Progenitor cell of endocrine pancreas (in vitro differentiated cells): ENCODE results near the gene DGKB. TPM values are rescaled to one million over a fixed set of nuclear protein-coding genes. Genes with fewer than 3 reads are reported as not detected.
A peak's percentile ranks its signal among the peaks of the same experiment; 100 is the strongest.

Source experiments
- DNase-seq: peaks from one replicate; pipeline ENCODE4 v3.0.0; 2021; ENCODE audit warnings: low spot score; ENCODE audit not compliant: unreplicated experiment
- H3K27ac Mint-ChIP-seq: 2 replicates; pipeline ENCODE4 v1.8.0; 2021; ENCODE audit warnings: mild to moderate bottlenecking, moderate library complexity, mixed read lengths
- H3K27me3 Mint-ChIP-seq: 2 replicates; pipeline ENCODE4 v1.8.0; 2021; ENCODE audit warnings: mixed read lengths
- H3K36me3 Mint-ChIP-seq: 2 replicates; pipeline ENCODE4 v1.8.0; 2022; ENCODE audit warnings: mixed read lengths; ENCODE audit not compliant: insufficient read depth
- H3K4me1 Mint-ChIP-seq: 2 replicates; pipeline ENCODE4 v1.8.0; 2021; ENCODE audit warnings: low read depth, mixed read lengths
- H3K4me3 Mint-ChIP-seq: 2 replicates; pipeline ENCODE4 v1.8.0; 2021; ENCODE audit warnings: low read depth, mild to moderate bottlenecking, moderate library complexity, mixed read lengths
- H3K9me3 Mint-ChIP-seq: 2 replicates; pipeline ENCODE4 v1.8.0; 2021; ENCODE audit warnings: low read depth, mixed read lengths
- total RNA-seq: library from RNA; stranded (reverse); gene quantifications from 2 replicates; pipeline ENCODE4 v1.2.1, GENCODE V29; 2021
- TF ChIP-seq, protein P1 (sequence below): fragments of 200-600 bp; sonication (generic); IDR thresholded peaks from one replicate; pipeline ENCODE4 v1.5.0; 2021; ENCODE audit warnings: antibody characterized with exemption, mild to moderate bottlenecking; ENCODE audit not compliant: unreplicated experiment

The DGKB gene
- total RNA-seq, 1 donor from 2014 or later = 0.74 TPM

DNA sequence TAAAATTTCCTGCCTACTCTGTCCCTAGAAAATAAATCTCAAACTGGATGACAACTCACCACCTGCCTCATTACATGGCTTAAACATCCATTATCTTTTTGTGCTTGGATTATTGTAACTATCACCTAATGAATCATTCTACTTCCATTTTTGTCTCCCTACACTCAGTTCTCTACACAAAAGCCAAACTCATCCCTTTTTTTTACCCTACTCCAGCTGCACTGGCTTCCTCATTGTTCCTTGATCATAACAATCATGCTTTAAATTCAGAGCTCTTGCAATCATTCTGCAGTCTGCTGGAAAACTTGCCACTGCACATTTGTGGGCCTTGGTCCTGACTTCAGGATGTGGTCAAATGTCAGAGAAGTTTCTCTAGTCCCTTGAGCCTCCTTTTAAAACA lies 280.0 kb downstream of the DGKB start:
- Mint-ChIP-seq H3K4me1 (peaks cover 10% of the 10 kb centered on the region), H3K27ac (no peak overlapping the region)

DNA sequence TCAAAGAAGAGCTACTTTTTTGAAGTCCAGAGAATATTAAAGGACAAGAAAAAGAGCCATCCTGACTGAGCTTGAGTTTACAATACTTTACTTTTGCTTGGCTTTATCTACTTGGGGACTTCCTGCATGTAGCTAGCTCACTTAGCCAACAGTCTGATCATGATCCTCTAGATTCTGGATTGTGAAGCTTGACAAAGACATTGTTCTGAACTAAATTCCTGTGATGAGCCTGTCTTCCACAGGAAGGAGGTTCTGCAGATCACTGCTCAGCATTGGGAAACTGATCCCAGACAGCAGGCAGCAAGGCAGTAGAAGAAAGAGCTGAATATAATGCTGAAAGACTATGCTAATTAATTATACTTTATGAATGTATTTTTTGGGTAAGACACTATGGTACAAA lies 296.4 kb downstream of the DGKB start:
- peak overlapping the region; percentile 68 for H3K27ac Mint-ChIP-seq
- TF ChIP-seq, protein P1, sequence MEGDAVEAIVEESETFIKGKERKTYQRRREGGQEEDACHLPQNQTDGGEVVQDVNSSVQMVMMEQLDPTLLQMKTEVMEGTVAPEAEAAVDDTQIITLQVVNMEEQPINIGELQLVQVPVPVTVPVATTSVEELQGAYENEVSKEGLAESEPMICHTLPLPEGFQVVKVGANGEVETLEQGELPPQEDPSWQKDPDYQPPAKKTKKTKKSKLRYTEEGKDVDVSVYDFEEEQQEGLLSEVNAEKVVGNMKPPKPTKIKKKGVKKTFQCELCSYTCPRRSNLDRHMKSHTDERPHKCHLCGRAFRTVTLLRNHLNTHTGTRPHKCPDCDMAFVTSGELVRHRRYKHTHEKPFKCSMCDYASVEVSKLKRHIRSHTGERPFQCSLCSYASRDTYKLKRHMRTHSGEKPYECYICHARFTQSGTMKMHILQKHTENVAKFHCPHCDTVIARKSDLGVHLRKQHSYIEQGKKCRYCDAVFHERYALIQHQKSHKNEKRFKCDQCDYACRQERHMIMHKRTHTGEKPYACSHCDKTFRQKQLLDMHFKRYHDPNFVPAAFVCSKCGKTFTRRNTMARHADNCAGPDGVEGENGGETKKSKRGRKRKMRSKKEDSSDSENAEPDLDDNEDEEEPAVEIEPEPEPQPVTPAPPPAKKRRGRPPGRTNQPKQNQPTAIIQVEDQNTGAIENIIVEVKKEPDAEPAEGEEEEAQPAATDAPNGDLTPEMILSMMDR = no peak
- peaks cover 3% of the 10 kb centered on the region for H3K36me3 Mint-ChIP-seq
- H3K27me3 Mint-ChIP-seq = no peaks in the 10 kb centered on the region
- H3K9me3 Mint-ChIP-seq = peaks cover 17% of the 10 kb centered on the region
- no peak for DNase-seq
- H3K4me1 Mint-ChIP-seq = peaks cover 9% of the 10 kb centered on the region
- H3K4me3 Mint-ChIP-seq = no peak overlapping the region

More for the DNA sequence above, 280.0 kb downstream of the DGKB start:
- DNase-seq = no peak
- Mint-ChIP-seq H3K9me3 (peaks cover 2% of the 10 kb centered on the region), H3K36me3 (no peaks in the 10 kb centered on the region), H3K27me3 (no peaks in the 10 kb centered on the region), H3K4me3 (no peak overlapping the region)
- TF ChIP-seq, protein P1 = no peak

DNA sequence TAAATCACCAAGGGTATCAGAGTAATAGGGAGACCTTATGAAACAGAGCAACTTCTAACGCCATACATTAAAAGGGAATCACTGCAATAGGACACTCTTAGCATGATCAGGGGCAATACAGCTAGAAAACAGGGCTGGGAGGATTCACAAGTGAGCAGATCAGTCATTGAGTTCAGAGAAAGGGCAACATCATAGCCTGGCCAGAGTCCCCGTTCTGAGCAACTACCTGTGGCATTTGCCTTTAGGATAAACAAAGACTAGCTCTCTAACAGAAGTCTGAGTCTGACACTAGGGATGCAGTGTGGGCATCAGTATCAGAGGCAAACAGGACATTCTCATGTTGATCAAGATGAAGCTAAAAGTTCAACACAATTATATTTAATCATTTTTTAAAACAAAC lies 297.9 kb downstream of the DGKB start:
- no peaks in the 10 kb centered on the region for H3K27me3 Mint-ChIP-seq
- TF ChIP-seq, protein P1 = no peak
- no peak overlapping the region for H3K4me3 Mint-ChIP-seq
- no peaks in the 10 kb centered on the region for H3K36me3 Mint-ChIP-seq
- peaks cover 11% of the 10 kb centered on the region for H3K9me3 Mint-ChIP-seq
- H3K4me1 Mint-ChIP-seq = peaks cover 9% of the 10 kb centered on the region
- no peak overlapping the region for H3K27ac Mint-ChIP-seq
- no peak for DNase-seq

DNA sequence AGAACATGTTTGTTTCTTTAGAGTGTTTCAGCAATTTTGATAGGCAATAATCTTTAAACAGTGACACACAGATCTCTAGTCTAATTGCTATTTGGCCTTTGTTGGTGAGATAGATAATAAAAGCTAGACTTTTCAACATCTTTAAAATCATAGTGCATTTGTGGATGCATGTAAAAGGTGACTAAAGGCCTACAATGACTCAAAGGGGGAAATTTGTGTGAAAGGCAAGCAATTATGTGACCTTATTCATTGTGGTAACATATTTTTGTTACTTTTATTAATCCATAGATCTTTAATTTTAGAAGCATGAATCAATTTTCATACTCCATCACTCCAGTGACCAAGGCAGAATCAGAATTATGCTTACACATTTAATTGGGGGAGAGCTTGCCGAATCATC lies 299.7 kb downstream of the DGKB start:
- H3K4me1 Mint-ChIP-seq = peaks cover 8% of the 10 kb centered on the region
- DNase-seq = no peak
- H3K9me3 Mint-ChIP-seq = no peaks in the 10 kb centered on the region
- H3K27me3 Mint-ChIP-seq = no peaks in the 10 kb centered on the region
- H3K4me3 Mint-ChIP-seq = no peak overlapping the region
- no peaks in the 10 kb centered on the region for H3K36me3 Mint-ChIP-seq
- no peak overlapping the region for H3K27ac Mint-ChIP-seq
- TF ChIP-seq, protein P1 = no peak

DNA sequence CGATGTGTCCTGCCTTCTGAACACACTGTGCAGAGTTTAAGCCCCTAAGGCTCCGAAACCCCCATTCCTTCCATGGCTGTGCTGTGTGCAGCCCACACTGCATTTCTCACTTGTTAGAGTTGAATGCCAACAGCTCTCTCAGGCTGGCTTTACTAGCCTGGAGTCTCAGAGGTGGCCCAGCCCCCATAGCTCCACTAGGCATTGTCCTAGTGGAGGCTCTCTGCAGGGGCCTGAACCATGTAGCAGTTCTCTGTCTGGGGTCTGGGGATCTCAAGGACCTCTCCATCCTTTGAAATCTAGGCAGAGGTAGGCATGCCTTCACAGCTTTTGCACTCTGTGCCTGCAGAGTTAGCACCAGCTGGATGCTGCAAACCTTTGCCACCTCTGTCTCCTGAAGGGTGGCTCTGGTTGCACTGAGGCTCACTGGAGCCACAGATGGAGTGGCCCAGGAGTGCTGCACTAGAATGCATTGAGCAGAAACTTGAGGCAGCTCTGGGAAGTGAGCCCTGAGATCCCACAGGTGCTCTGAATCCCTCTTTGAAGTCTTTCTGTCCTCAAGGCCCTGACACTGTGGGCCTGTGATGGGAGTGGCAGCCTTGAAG lies 301.7 kb downstream of the DGKB start:
- Mint-ChIP-seq H3K27ac (no peak overlapping the region), H3K36me3 (no peaks in the 10 kb centered on the region), H3K9me3 (peaks cover 4% of the 10 kb centered on the region), H3K4me3 (no peak overlapping the region), H3K27me3 (no peaks in the 10 kb centered on the region), H3K4me1 (peaks cover 3% of the 10 kb centered on the region)
- DNase-seq = no peak
- TF ChIP-seq, protein P1 = no peak
